Trophoblast cell (in vitro differentiated cells and primary cell): ENCODE data around the gene FLVCR2.

Experiments used
- DNase-seq, 2 donors: peaks; one replicate each; pipeline ENCODE4 v3.0.0-alpha.2; 2016
- H2AFZ ChIP-seq: 2 replicates; pipeline ENCODE4 v1.6.1; 2013; ENCODE audit warnings: low read length, moderate library complexity, mild to moderate bottlenecking; ENCODE audit not compliant: insufficient read depth, poor library complexity
- H2AK5ac ChIP-seq: 2 replicates; pipeline ENCODE4 v1.6.1; 2013; ENCODE audit warnings: mild to moderate bottlenecking, low read length
- H2BK120ac ChIP-seq: 2 replicates; pipeline ENCODE4 v1.6.1; 2013; ENCODE audit warnings: low read length, mild to moderate bottlenecking, moderate library complexity; ENCODE audit not compliant: insufficient read depth, poor library complexity
- H2BK12ac ChIP-seq: 2 replicates; pipeline ENCODE4 v1.6.1; 2013; ENCODE audit warnings: mild to moderate bottlenecking, low read length, moderate library complexity
- H2BK5ac ChIP-seq: 2 replicates; pipeline ENCODE4 v1.6.1; 2013; ENCODE audit warnings: low read length, low read depth, moderate library complexity, mild to moderate bottlenecking; ENCODE audit not compliant: poor library complexity
- H3K14ac ChIP-seq: 2 replicates; pipeline ENCODE4 v1.6.1; 2013; ENCODE audit warnings: mild to moderate bottlenecking, low read length
- H3K18ac ChIP-seq: 2 replicates; pipeline ENCODE4 v1.6.1; 2013; ENCODE audit warnings: mild to moderate bottlenecking, low read length
- H3K23ac ChIP-seq: 2 replicates; pipeline ENCODE4 v1.6.1; 2013; ENCODE audit warnings: low read length
- H3K27ac ChIP-seq: 2 replicates; pipeline ENCODE4 v1.5.1; 2013; ENCODE audit warnings: low read depth, mild to moderate bottlenecking, inconsistent platforms, low read length, moderate library complexity
- H3K27me3 ChIP-seq: 2 replicates; pipeline ENCODE4 v1.6.1; 2013; ENCODE audit warnings: inconsistent platforms, mild to moderate bottlenecking, low read length, moderate library complexity; ENCODE audit not compliant: insufficient read depth
- H3K36me3 ChIP-seq, 2 experiments: 1 replicate in 1 of 2; 2 replicates in 1 of 2; pipeline ENCODE4 v1.6.1; 2013; ENCODE audit warnings: low read length in 2 of 2, mild to moderate bottlenecking in 2 of 2, moderate library complexity in 1 of 2; ENCODE audit not compliant: insufficient read depth in 2 of 2, control insufficient read depth in 1 of 2
- H3K4ac ChIP-seq: 2 replicates; pipeline ENCODE4 v1.6.1; 2013; ENCODE audit warnings: low read depth, mild to moderate bottlenecking, low read length, moderate library complexity
- H3K4me1 ChIP-seq, 2 experiments: 1 replicate in 1 of 2; 2 replicates in 1 of 2; pipeline ENCODE4 v1.6.1; 2013; ENCODE audit warnings: low read length in 2 of 2, mild to moderate bottlenecking in 2 of 2, moderate library complexity in 1 of 2; ENCODE audit not compliant: insufficient read depth in 2 of 2, control insufficient read depth in 1 of 2
- H3K4me2 ChIP-seq: 2 replicates; pipeline ENCODE4 v1.6.1; 2013; ENCODE audit warnings: inconsistent platforms, mild to moderate bottlenecking, low read length, moderate library complexity
- H3K4me3 ChIP-seq: 2 replicates; pipeline ENCODE4 v1.5.1; 2013; ENCODE audit warnings: mild to moderate bottlenecking, low read depth, low read length, inconsistent platforms
- H3K79me1 ChIP-seq: one replicate; pipeline ENCODE4 v1.6.1; 2013; ENCODE audit warnings: low read length
- H3K79me2 ChIP-seq: 2 replicates; pipeline ENCODE4 v1.6.1; 2013; ENCODE audit warnings: low read length, mild to moderate bottlenecking; ENCODE audit not compliant: control insufficient read depth, insufficient read depth, poor library complexity
- H3K9ac ChIP-seq: 2 replicates; pipeline ENCODE4 v1.6.1; 2013; ENCODE audit warnings: mild to moderate bottlenecking, low read length
- H3K9me3 ChIP-seq: 2 replicates; pipeline ENCODE4 v1.6.1; 2013; ENCODE audit warnings: low read depth, mild to moderate bottlenecking, control low read depth, inconsistent platforms, low read length; ENCODE audit not compliant: insufficient read depth
- H4K12ac ChIP-seq: 2 replicates; pipeline ENCODE4 v1.6.1; 2013; ENCODE audit warnings: low read depth, mild to moderate bottlenecking, low read length, moderate library complexity
- H4K8ac ChIP-seq: 2 replicates; pipeline ENCODE4 v1.6.1; 2013; ENCODE audit warnings: low read depth, mild to moderate bottlenecking, low read length, moderate library complexity
- H4K91ac ChIP-seq: one replicate; pipeline ENCODE4 v1.6.1; 2013; ENCODE audit warnings: low read depth, mild to moderate bottlenecking, low read length, moderate library complexity
- WGBS: extraction: QIAGEN DNeasy Blood & Tissue Kit; methylation state at CpG from one replicate; pipeline ENCODE4 v1.1.7; 2013; ENCODE audit warnings: missing lambda C conversion rate; ENCODE audit not compliant: insufficient read length, insufficient coverage; ENCODE audit errors: extremely low coverage; 5-methylcytosine and 5-hydroxymethylcytosine counted together

Gene FLVCR2

GRCh38 chr14:75609116-75609515 lies 30.7 kb downstream of the FLVCR2 start:
- Histone ChIP-seq H3K18ac (no peak overlapping the region), H3K4me1 (peaks cover 12 to 21% of the 10 kb centered on the region in 2 experiments), H3K14ac (no peak overlapping the region), H2BK5ac (no peak overlapping the region), H4K91ac (no peak overlapping the region), H2AFZ (no peak overlapping the region), H4K12ac (no peak overlapping the region), H3K27me3 (no peaks in the 10 kb centered on the region), H3K9ac (no peak overlapping the region), H3K27ac (no peak overlapping the region), H3K36me3 (no peaks in the 10 kb centered on the region), H3K23ac (no peak overlapping the region), H3K4me3 (no peak overlapping the region), H3K79me2 (no peaks in the 10 kb centered on the region), H4K8ac (no peak overlapping the region), H3K4ac (no peak overlapping the region), H3K4me2 (no peak overlapping the region), H2AK5ac (no peak overlapping the region), H3K79me1 (no peaks in the 10 kb centered on the region), H2BK120ac (no peak overlapping the region), H3K9me3 (peaks cover 2% of the 10 kb centered on the region), H2BK12ac (no peak overlapping the region)
- DNase-seq: no peak
- no CpG with 5 or more reads among the region's 4 CpGs for WGBS

GRCh38 chr14:75609606-75610475 lies 31.4 kb downstream of the FLVCR2 start:
- no peak overlapping the region for H4K12ac ChIP-seq
- H3K27ac ChIP-seq: no peak overlapping the region
- no peak overlapping the region for H3K4me3 ChIP-seq
- no peak overlapping the region for H3K9ac ChIP-seq
- H3K4me2 ChIP-seq: no peak overlapping the region
- no peak overlapping the region for H2BK12ac ChIP-seq
- DNase-seq: peak in 1 of 2 donors; percentile 25
- H3K36me3 ChIP-seq: no peaks in the 10 kb centered on the region
- H3K27me3 ChIP-seq: no peaks in the 10 kb centered on the region
- H3K9me3 ChIP-seq: peaks cover 2% of the 10 kb centered on the region
- no peak overlapping the region for H3K4ac ChIP-seq
- H2BK120ac ChIP-seq: no peak overlapping the region
- no peak overlapping the region for H4K91ac ChIP-seq
- no peak overlapping the region for H3K23ac ChIP-seq
- no peak overlapping the region for H3K14ac ChIP-seq
- peaks cover 12 to 19% of the 10 kb centered on the region in 2 experiments for H3K4me1 ChIP-seq
- no CpG with 5 or more reads among the region's 9 CpGs for WGBS
- H2AFZ ChIP-seq: no peak overlapping the region
- H2AK5ac ChIP-seq: no peak overlapping the region
- H2BK5ac ChIP-seq: no peak overlapping the region
- no peaks in the 10 kb centered on the region for H3K79me2 ChIP-seq
- H3K18ac ChIP-seq: no peak overlapping the region
- H3K79me1 ChIP-seq: no peaks in the 10 kb centered on the region
- H4K8ac ChIP-seq: no peak overlapping the region

- Histone ChIP-seq H3K9ac (no peak overlapping the region), H3K36me3 (no peaks in the 10 kb centered on the region), H4K91ac (no peak overlapping the region), H3K4me1 (peaks cover 10 to 18% of the 10 kb centered on the region in 2 experiments), H3K27ac (no peak overlapping the region), H3K27me3 (no peaks in the 10 kb centered on the region), H3K4me2 (no peak overlapping the region), H3K23ac (no peak overlapping the region), H2AK5ac (no peak overlapping the region), H3K4ac (no peak overlapping the region), H3K4me3 (no peak overlapping the region), H3K79me1 (no peaks in the 10 kb centered on the region), H2BK5ac (no peak overlapping the region), H2AFZ (no peak overlapping the region), H4K12ac (no peak overlapping the region), H4K8ac (no peak overlapping the region), H3K18ac (no peak overlapping the region), H2BK12ac (no peak overlapping the region), H3K9me3 (peaks cover 2% of the 10 kb centered on the region), H2BK120ac (no peak overlapping the region), H3K14ac (no peak overlapping the region), H3K79me2 (no peaks in the 10 kb centered on the region)
- WGBS: no CpG with 5 or more reads among the region's 4 CpGs
- DNase-seq: peak; percentile 70 to 89
These were observed 32.4 kb downstream of the FLVCR2 start for GRCh38 chr14:75610834-75611233.

- H3K27me3 ChIP-seq: no peaks in the 10 kb centered on the region
- H3K18ac ChIP-seq: no peak overlapping the region
- WGBS: no CpG with 5 or more reads among the region's 4 CpGs
- H3K79me2 ChIP-seq: no peaks in the 10 kb centered on the region
- no peaks in the 10 kb centered on the region for H3K79me1 ChIP-seq
- no peak overlapping the region for H2BK120ac ChIP-seq
- H2AK5ac ChIP-seq: no peak overlapping the region
- no peak overlapping the region for H3K9ac ChIP-seq
- H3K23ac ChIP-seq: no peak overlapping the region
- no peak overlapping the region for H2BK12ac ChIP-seq
- peaks cover 10 to 18% of the 10 kb centered on the region in 2 experiments for H3K4me1 ChIP-seq
- H3K4me3 ChIP-seq: no peak overlapping the region
- H3K27ac ChIP-seq: no peak overlapping the region
- no peak overlapping the region for H2AFZ ChIP-seq
- DNase-seq: peak; percentile 33 to 52
- H4K91ac ChIP-seq: no peak overlapping the region
- no peak overlapping the region for H4K8ac ChIP-seq
- H3K4ac ChIP-seq: no peak overlapping the region
- no peak overlapping the region for H3K4me2 ChIP-seq
- no peak overlapping the region for H2BK5ac ChIP-seq
- H3K9me3 ChIP-seq: peaks cover 2% of the 10 kb centered on the region
- no peak overlapping the region for H4K12ac ChIP-seq
- H3K14ac ChIP-seq: no peak overlapping the region
- H3K36me3 ChIP-seq: no peaks in the 10 kb centered on the region
These were observed 33.7 kb downstream of the FLVCR2 start for GRCh38 chr14:75612157-75612556.
